ENCODE results near the gene DENND5A. TPM values are rescaled to one million over a fixed set of nuclear protein-coding genes. Genes with fewer than 3 reads are reported as not detected.

The DENND5A gene
- total RNA-seq, 1 experiment from 2014 or later: 58.0 TPM

- H3K4me3 ChIP-seq (ENCODE audit: low read depth, low read length): no peak overlapping the region
- H3K36me3 ChIP-seq (ENCODE audit: control insufficient read depth, insufficient read depth, low read length): no peaks in the 10 kb centered on the region
- no peak for DNase-seq
- H3K36me3 Mint-ChIP-seq (ENCODE audit: insufficient read depth, unreplicated experiment): no peaks in the 10 kb centered on the region
- ChIA-PET POLR2A (interaction anchor here (0.6 kb wide), 1 partner anchor 11 kb away, joined by 3 read pairs; no protein-coding TSS in a partner anchor), CTCF (no interaction called here)
- no peaks in the 10 kb centered on the region for H3K27me3 Mint-ChIP-seq (ENCODE audit: insufficient read depth, unreplicated experiment)
- TF ChIP-seq CTCF (IDR thresholded peaks at IDR 0.05; ENCODE audit: insufficient read depth in 1 of 2, low read depth in 1 of 2, low read length in 1 of 2, severe bottlenecking in 1 of 2, unreplicated experiment in 1 of 2): no peak
- peaks cover 5% of the 10 kb centered on the region for H3K4me1 Mint-ChIP-seq (ENCODE audit: low read depth, unreplicated experiment)
- H3K9me3 ChIP-seq: no peaks in the 10 kb centered on the region
- intact Hi-C loops (cut with micrococcal nuclease; ENCODE audit: unreplicated experiment): no loop called here
- H3K27me3 ChIP-seq (replicated peaks; ENCODE audit: control insufficient read depth, insufficient read depth, low read length): no peaks in the 10 kb centered on the region
- no TSS peak for BruUV-seq (replicated peaks)
- no peak overlapping the region for H3K4me3 Mint-ChIP-seq (ENCODE audit: unreplicated experiment)
- H3K27ac Mint-ChIP-seq (ENCODE audit: unreplicated experiment): no peak overlapping the region
- H3K4me1 ChIP-seq: peaks cover 9% of the 10 kb centered on the region; the same call in 1 of the 2 replicates
- no peaks in the 10 kb centered on the region for H3K9me3 Mint-ChIP-seq (ENCODE audit: unreplicated experiment)
Observed at GRCh38 chr11:9219115-9219514, 46.0 kb downstream of the DENND5A start.

DNA sequence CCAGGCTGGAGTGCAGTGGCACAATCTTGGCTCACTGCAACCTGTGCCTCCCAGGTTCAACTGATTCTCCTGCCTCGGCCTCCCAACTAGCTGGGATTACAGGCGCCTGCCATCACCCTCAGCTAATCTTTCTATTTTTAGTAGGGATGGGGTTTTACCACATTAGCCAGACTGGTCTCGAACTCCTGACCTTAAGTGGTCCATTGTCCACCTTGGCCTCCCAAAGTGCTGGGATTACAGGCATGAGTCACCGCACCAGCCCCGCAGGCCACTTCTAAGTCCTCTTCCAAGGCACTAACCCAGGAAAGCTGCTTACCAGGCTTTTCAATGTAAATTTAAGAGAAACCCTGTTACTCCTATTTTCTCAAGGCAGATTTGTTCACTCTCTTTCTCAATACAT, 50.4 kb downstream of the DENND5A start:
- Histone ChIP-seq H3K36me3 (ENCODE audit: control insufficient read depth, insufficient read depth, low read length) (no peaks in the 10 kb centered on the region), H3K4me1 (peaks cover 28% of the 10 kb centered on the region; the same call in 1 of the 2 replicates), H3K27me3 (replicated peaks; ENCODE audit: control insufficient read depth, insufficient read depth, low read length) (no peaks in the 10 kb centered on the region), H3K4me3 (ENCODE audit: low read depth, low read length) (no peak overlapping the region), H3K9me3 (no peaks in the 10 kb centered on the region)
- H3K4me3 Mint-ChIP-seq (ENCODE audit: unreplicated experiment): no peak overlapping the region
- ChIA-PET POLR2A (no interaction called here), CTCF (interaction anchor here (0.6 kb wide), 1 partner anchor 255 kb away, joined by 3 read pairs; no protein-coding TSS in a partner anchor)
- peak overlapping the region; percentile 50 for H3K27ac Mint-ChIP-seq (ENCODE audit: unreplicated experiment)
- H3K36me3 Mint-ChIP-seq (ENCODE audit: insufficient read depth, unreplicated experiment): no peaks in the 10 kb centered on the region
- no peak for TF ChIP-seq CTCF (IDR thresholded peaks at IDR 0.05; ENCODE audit: insufficient read depth in 1 of 2, low read depth in 1 of 2, low read length in 1 of 2, severe bottlenecking in 1 of 2, unreplicated experiment in 1 of 2)
- H3K9me3 Mint-ChIP-seq (ENCODE audit: unreplicated experiment): no peaks in the 10 kb centered on the region
- H3K27me3 Mint-ChIP-seq (ENCODE audit: insufficient read depth, unreplicated experiment): no peaks in the 10 kb centered on the region
- H3K4me1 Mint-ChIP-seq (ENCODE audit: low read depth, unreplicated experiment): peaks cover 32% of the 10 kb centered on the region
- no peak for DNase-seq
- intact Hi-C loops (cut with micrococcal nuclease; ENCODE audit: unreplicated experiment): no loop called here
- no TSS peak for BruUV-seq (replicated peaks)

DNA sequence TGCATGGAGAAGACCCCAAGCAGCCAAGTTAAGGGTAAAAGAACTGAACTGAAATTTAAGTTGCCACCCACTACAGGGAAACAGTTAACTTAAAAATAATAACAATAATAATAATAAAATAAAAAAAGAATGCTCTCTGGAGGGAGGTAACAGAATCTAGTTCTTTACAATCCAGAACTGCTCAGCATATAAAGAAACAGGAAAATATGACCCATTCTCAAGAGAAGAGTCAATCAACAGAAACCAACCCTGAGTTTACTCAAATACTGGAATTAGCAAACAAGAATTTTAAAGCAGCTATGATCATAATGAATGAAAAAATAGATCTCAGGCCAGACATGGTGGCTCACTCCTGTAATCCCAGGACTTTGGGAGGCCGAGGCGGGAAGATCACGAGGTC, 53.8 kb downstream of the DENND5A start:
- BruUV-seq (replicated peaks): no TSS peak
- intact Hi-C loops (cut with micrococcal nuclease; ENCODE audit: unreplicated experiment): no loop called here
- Mint-ChIP-seq H3K4me3 (ENCODE audit: unreplicated experiment) (no peak overlapping the region), H3K4me1 (ENCODE audit: low read depth, unreplicated experiment) (peaks cover 43% of the 10 kb centered on the region), H3K27me3 (ENCODE audit: insufficient read depth, unreplicated experiment) (no peaks in the 10 kb centered on the region), H3K36me3 (ENCODE audit: insufficient read depth, unreplicated experiment) (no peaks in the 10 kb centered on the region), H3K27ac (ENCODE audit: unreplicated experiment) (peak overlapping the region; percentile 13), H3K9me3 (ENCODE audit: unreplicated experiment) (no peaks in the 10 kb centered on the region)
- ChIA-PET POLR2A (no interaction called here), CTCF (no interaction called here)
- Histone ChIP-seq H3K9me3 (no peaks in the 10 kb centered on the region), H3K4me3 (ENCODE audit: low read depth, low read length) (no peak overlapping the region), H3K4me1 (peaks cover 45% of the 10 kb centered on the region), H3K36me3 (ENCODE audit: control insufficient read depth, insufficient read depth, low read length) (no peaks in the 10 kb centered on the region), H3K27me3 (replicated peaks; ENCODE audit: control insufficient read depth, insufficient read depth, low read length) (no peaks in the 10 kb centered on the region)
- TF ChIP-seq CTCF (IDR thresholded peaks at IDR 0.05; ENCODE audit: insufficient read depth in 1 of 2, low read depth in 1 of 2, low read length in 1 of 2, severe bottlenecking in 1 of 2, unreplicated experiment in 1 of 2): no peak
- DNase-seq: no peak

Data from Caco-2 (cell line).